Retinal pigment epithelial cell (primary cell): ENCODE data around the gene WBP2NL.

Source experiments
- DNase-seq: peaks from one replicate; pipeline ENCODE4 v3.0.0-alpha.2; 2010; ENCODE audit warnings: low read depth
- H3K4me3 ChIP-seq: 2 replicates; pipeline ENCODE4 v1.5.1; 2011; ENCODE audit warnings: mild to moderate bottlenecking, low read length, control low read depth, moderate library complexity
- CTCF ChIP-seq: conservative IDR thresholded peaks from 2 replicates; pipeline ENCODE4 v1.5.1; 2011; ENCODE audit warnings: low read depth, low read length, control low read depth, inconsistent platforms

WBP2NL gene

GRCh38 chr22:41974691-41975290 is 23.8 kb upstream of the WBP2NL start:
- no peak for DNase-seq
- no peak for TF ChIP-seq CTCF
- H3K4me3 ChIP-seq: no peak overlapping the region

- no peak for DNase-seq
- TF ChIP-seq CTCF: no peak
- H3K4me3 ChIP-seq: no peak overlapping the region
Observed at GRCh38 chr22:41975299-41976069, 23.1 kb upstream of the WBP2NL start.

GRCh38 chr22:41976070-41976901 is 22.3 kb upstream of the WBP2NL start:
- no peak for DNase-seq
- no peak for TF ChIP-seq CTCF
- peak overlapping the region; percentile 20 for H3K4me3 ChIP-seq

- TF ChIP-seq CTCF: no peak
- no peak for DNase-seq
- H3K4me3 ChIP-seq: peak overlapping the region; percentile 32
Observed at GRCh38 chr22:41976961-41977566, 21.5 kb upstream of the WBP2NL start.

GRCh38 chr22:41978732-41979131 is 19.9 kb upstream of the WBP2NL start:
- DNase-seq: no peak

More at GRCh38 chr22:41978732-41979131, 19.9 kb upstream of the WBP2NL start:
- H3K4me3 ChIP-seq: no peak overlapping the region
- no peak for TF ChIP-seq CTCF
